GM12872 (cell line): ENCODE measurements around the gene ZSCAN9.

Experiments used
- TF ChIP-seq, protein P1 (sequence below): IDR thresholded peaks from 3 replicates; pipeline ENCODE4 v1.5.1; 2011; ENCODE audit warnings: low read depth, mild to moderate bottlenecking, low read length, moderate library complexity; ENCODE audit not compliant: insufficient read depth

ZSCAN9 gene

DNA sequence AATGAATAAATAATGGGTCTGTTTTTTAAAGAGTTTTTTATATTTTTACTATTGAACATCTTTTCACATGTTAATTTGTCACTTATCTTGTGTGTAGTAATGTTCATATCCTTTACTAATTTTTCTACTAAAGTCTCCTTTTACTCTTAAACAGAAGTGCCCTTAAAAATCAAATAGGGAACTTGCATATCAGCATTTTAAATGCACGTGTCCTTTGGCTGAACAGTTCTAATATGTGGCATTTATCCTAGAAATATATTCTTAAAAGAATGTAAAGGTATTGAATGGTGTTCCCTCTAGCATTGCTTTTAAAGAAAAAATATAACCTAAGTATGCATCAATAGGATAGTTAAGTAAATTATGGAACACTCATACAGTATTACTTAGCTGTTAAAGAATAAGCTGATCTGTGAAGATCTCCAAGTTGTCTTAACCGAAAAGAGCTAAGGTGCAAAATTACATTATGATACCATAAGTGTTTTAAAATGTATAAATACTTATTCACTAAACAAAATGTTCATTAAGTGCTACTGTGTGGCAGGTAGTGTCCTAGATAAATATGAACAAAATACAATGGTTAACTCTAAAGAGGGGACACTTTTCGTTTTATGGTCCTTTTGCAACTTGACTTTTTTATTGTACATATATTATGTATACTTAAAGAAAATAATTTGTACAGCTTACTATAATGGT lies 55.7 kb downstream of the ZSCAN9 start:
- TF ChIP-seq, protein P1, sequence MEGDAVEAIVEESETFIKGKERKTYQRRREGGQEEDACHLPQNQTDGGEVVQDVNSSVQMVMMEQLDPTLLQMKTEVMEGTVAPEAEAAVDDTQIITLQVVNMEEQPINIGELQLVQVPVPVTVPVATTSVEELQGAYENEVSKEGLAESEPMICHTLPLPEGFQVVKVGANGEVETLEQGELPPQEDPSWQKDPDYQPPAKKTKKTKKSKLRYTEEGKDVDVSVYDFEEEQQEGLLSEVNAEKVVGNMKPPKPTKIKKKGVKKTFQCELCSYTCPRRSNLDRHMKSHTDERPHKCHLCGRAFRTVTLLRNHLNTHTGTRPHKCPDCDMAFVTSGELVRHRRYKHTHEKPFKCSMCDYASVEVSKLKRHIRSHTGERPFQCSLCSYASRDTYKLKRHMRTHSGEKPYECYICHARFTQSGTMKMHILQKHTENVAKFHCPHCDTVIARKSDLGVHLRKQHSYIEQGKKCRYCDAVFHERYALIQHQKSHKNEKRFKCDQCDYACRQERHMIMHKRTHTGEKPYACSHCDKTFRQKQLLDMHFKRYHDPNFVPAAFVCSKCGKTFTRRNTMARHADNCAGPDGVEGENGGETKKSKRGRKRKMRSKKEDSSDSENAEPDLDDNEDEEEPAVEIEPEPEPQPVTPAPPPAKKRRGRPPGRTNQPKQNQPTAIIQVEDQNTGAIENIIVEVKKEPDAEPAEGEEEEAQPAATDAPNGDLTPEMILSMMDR = no peak

DNA sequence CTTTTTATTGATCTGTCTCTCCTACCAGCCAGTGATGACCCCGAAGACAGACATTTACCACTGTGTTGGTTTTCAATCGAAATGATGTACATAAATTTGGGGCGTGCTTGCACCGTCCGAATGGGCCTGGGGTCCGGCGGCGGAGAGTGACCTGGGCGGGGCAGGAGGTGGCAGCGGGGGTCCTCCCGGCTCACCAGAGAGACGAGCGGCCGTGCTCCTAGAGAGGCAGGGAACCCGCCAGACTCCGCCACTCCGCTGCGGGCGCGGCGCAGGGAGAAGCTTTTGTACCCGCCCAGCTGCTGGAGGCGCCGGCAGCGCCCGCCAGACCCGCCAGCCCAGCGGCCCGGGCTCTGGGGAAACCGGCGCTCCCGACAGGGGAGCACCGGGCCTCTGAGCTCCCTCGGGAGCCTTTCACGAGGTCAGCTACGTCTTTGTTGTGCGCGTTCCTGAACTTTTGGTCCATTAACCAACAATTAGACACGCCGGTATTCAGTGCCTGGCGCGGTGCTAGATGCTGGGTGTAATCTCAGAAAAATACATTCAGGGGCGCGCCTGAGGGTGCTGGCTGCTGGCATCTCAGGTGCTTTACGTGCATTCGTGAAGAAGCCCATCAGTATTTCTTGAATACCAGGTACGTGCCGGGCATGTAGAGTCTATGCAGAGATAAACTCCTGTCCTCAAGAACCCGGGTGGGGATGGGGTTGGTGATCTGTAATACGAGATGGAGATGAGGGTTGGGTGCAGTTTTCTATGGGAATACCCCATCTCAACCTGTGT lies 56.4 kb downstream of the ZSCAN9 start, which contains the start of gene PGBD1:
PGBD1 (plus strand) TSS at position 285 of the 777 bp plus-strand sequence. CDS start 2,242 bp downstream, outside the sequence.
- TF ChIP-seq, protein P1 = no peak; the same call in 2 of the 3 replicates

GRCh38 chr6:28282926-28283325 lies 57.9 kb downstream of the ZSCAN9 start:
- TF ChIP-seq, protein P1 = no peak
